Activated CD8-positive, alpha-beta T cell treated with anti-CD3 and anti-CD28 coated beads for 36 hours (primary cell): ENCODE data around the gene TBC1D16. TPM values are rescaled to one million over a fixed set of nuclear protein-coding genes. Genes with fewer than 3 reads are reported as not detected.

Experiments used
- ATAC-seq: fragments of 200-7000 bp; cut with Tn5 transposase; one replicate; pipeline ENCODE4 v1.10.0; 2021; ENCODE audit warnings: mild to moderate bottlenecking, moderate library complexity
- CTCF ChIA-PET: fragments of 350-600 bp; sonication (Branson Sonifier 250); formaldehyde crosslinking; loops from one replicate; lab custom pipeline; 2021; ENCODE audit warnings: antibody characterized with exemption; lab: Charles Lee
- POLR2A ChIA-PET: fragments of 350-600 bp; sonication (Branson Sonifier 250); formaldehyde crosslinking; loops from one replicate; lab custom pipeline; 2021; ENCODE audit warnings: antibody characterized with exemption; lab: Charles Lee
- DNase-seq: peaks from one replicate; pipeline ENCODE4 v3.0.0-alpha.2; 2020
- H3K27ac Mint-ChIP-seq: one replicate; pipeline ENCODE4 v1.8.0; 2021; ENCODE audit warnings: mild to moderate bottlenecking, mixed read lengths
- H3K27me3 Mint-ChIP-seq: one replicate; pipeline ENCODE4 v1.8.0; 2021; ENCODE audit warnings: mixed read lengths
- H3K36me3 Mint-ChIP-seq: one replicate; pipeline ENCODE4 v1.8.0; 2021; ENCODE audit warnings: low read depth, mixed read lengths
- H3K4me1 Mint-ChIP-seq: one replicate; pipeline ENCODE4 v1.8.0; 2021; ENCODE audit warnings: low read depth, mixed read lengths
- H3K4me3 Mint-ChIP-seq: one replicate; pipeline ENCODE4 v1.8.0; 2021; ENCODE audit warnings: mild to moderate bottlenecking, moderate library complexity, mixed read lengths
- H3K9me3 Mint-ChIP-seq: one replicate; pipeline ENCODE4 v1.8.0; 2021; ENCODE audit warnings: mixed read lengths
- intact Hi-C: fragments of 100-400 bp; cut with micrococcal nuclease; formaldehyde crosslinking; loops from one replicate; pipeline ENCODE4 v1.10.0; 2022
- total RNA-seq, 2 experiments: library from RNA; stranded (reverse); gene quantifications; one replicate each; pipeline ENCODE4 v1.2.3, GENCODE V29; 2021
- TF ChIP-seq, protein P1 (sequence below): fragments of 200-600 bp; IDR thresholded peaks from one replicate; pipeline ENCODE4 v1.8.0; 2022; ENCODE audit warnings: antibody characterized with exemption, mild to moderate bottlenecking

Gene TBC1D16
- total RNA-seq, 2 experiments from 2014 or later: 9.6 to 12.0 TPM

DNA sequence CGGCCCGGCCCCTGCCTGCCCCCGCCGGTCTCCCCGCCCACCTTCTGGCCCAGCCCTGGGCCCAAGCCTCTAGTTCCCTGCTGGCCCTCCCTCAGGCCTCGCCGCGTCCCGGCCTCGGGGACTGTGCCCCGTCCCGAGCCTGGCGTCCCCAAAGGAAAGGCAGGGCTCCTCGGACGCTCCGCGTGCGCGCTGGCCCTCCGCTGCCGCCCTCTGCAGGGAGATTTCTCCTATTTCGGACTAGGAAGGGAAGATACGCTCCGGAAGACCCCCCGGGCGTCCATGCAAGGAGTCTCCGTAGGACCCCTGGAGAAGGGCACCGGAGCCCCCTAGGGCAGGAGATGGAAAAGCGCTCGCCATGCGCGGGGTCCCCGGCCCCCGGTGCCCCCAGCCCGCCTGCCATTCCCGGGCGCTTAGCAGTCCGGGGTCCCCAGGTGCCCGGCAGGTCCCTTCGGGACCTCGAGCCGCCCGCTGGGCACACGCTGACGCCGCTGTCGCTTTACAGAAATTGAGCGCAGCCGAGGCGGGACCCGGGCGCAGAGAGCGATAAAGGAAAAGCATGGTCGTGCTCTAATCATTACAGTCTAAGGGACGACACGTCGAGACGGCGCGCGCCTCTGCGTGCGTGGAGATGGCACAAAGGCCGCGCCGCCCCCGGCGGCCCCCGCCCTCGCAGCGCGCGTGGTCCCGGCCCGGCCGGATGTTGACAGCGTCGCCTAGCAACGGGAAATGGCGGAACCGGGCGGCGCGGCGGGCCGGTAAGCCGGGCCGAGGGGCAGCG lies 454 bp upstream of the TBC1D16 start, which contains the start of gene CCDC40:
Gene CCDC40 (plus strand): TSS at position 706 of the 778 bp plus-strand sequence. CDS start 21 bp downstream, at position 727.
- intact Hi-C loops: no loop called here
- DNase-seq: peak; percentile 79
- peaks cover 10% of the 10 kb centered on the region for H3K4me1 Mint-ChIP-seq
- peaks cover 8% of the 10 kb centered on the region for H3K27me3 Mint-ChIP-seq
- ATAC-seq: peak; percentile 79
- TF ChIP-seq, protein P1, sequence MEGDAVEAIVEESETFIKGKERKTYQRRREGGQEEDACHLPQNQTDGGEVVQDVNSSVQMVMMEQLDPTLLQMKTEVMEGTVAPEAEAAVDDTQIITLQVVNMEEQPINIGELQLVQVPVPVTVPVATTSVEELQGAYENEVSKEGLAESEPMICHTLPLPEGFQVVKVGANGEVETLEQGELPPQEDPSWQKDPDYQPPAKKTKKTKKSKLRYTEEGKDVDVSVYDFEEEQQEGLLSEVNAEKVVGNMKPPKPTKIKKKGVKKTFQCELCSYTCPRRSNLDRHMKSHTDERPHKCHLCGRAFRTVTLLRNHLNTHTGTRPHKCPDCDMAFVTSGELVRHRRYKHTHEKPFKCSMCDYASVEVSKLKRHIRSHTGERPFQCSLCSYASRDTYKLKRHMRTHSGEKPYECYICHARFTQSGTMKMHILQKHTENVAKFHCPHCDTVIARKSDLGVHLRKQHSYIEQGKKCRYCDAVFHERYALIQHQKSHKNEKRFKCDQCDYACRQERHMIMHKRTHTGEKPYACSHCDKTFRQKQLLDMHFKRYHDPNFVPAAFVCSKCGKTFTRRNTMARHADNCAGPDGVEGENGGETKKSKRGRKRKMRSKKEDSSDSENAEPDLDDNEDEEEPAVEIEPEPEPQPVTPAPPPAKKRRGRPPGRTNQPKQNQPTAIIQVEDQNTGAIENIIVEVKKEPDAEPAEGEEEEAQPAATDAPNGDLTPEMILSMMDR: no peak
- ChIA-PET POLR2A (no interaction called here), CTCF (no interaction called here)
- H3K36me3 Mint-ChIP-seq: no peaks in the 10 kb centered on the region
- no peaks in the 10 kb centered on the region for H3K9me3 Mint-ChIP-seq
- peak within 1 kb of the TSS; percentile 79 for H3K4me3 Mint-ChIP-seq
- peak within 1 kb of the TSS; percentile 46 for H3K27ac Mint-ChIP-seq

DNA sequence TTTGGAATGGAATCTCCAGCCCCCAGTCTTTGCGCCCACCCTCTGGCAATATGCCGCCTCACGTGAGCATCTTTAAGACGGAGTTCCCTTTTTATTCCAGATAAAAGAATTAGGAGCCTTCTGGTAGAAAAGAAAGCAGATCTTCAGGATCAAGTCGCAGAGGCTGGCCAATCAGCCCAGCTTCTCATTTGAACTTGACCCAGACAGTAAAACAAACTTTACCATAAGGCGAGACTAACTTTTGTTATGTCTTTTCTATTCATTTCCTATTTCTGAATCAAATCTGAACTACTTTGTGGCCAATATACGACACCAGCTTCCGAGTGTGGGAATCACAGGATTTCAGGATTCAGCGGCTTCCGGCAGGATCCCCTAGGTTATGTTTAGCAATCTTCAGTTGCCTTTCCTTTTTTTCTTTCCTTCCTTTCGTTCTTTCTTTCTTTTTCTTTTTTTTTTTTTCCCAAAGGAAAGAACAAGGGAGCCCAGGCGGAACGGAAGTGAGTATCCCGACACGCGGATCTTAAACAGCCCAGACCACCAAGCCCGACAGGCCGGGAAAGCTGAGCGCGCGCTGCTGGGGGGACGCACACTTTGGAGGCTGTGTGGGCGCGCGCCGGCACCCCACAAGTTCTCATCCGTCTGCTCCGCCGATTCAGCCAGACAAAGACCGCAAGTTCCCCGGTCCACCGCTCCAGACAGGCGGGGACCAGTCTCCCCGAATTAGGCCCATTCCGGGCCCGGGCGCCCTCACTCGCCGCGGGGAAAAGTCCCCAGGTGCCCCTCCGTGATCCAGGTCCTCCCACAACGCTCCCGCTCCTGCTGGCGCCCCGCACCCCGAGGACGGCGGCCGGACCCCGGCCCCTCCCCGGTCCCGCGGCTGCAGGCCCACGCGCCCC lies 633 bp downstream of the TBC1D16 start:
- Mint-ChIP-seq H3K36me3 (no peaks in the 10 kb centered on the region), H3K4me3 (peak overlapping the region; percentile 83), H3K27me3 (peaks cover 8% of the 10 kb centered on the region), H3K27ac (peak overlapping the region; percentile 51), H3K9me3 (no peaks in the 10 kb centered on the region), H3K4me1 (peaks cover 10% of the 10 kb centered on the region)
- ATAC-seq (peak; percentile 37), DNase-seq (peak; percentile 66)
- TF ChIP-seq, protein P1: no peak
- ChIA-PET POLR2A (interaction anchor here (0.8 to 1.4 kb wide), 2 partner anchors 30 to 34 kb away, joined by 3 to 7 read pairs; no protein-coding TSS in a partner anchor), CTCF (interaction anchor here (1.3 to 2.3 kb wide), 3 partner anchors 27 to 67 kb away, joined by 3 to 13 read pairs (median 4); partner anchors contain the start of gene GAA)
- intact Hi-C loops: no loop called here

DNA sequence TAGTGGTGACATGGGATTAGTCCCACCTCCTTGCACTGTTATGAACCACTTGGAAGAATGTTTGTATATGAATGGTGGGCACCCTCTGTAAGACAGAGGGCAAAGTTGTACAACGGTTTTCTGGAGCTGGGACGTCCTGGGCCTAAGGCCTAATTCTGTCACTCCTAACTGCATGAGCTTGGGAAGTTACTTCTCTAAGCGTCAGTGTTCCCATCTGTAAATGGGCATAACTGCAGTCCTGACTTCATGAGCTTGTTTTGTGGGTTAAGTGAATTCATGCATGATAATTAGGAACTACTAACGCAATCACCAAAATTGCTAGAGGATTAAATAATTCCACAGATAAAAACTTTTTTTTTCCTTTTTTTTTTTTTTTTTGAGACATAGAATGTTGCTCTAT lies 1.8 kb downstream of the TBC1D16 start:
- no peak overlapping the region for H3K4me3 Mint-ChIP-seq
- peaks cover 10% of the 10 kb centered on the region for H3K4me1 Mint-ChIP-seq
- TF ChIP-seq, protein P1: no peak
- no peak overlapping the region for H3K27ac Mint-ChIP-seq
- intact Hi-C loops: no loop called here
- no peaks in the 10 kb centered on the region for H3K9me3 Mint-ChIP-seq
- ATAC-seq: no peak
- ChIA-PET POLR2A (interaction anchor here (1.4 kb wide), 1 partner anchor 28 kb away, joined by 7 read pairs; no protein-coding TSS in a partner anchor), CTCF (interaction anchor here (1.3 to 2.3 kb wide), 4 partner anchors 25 to 68 kb away, joined by 3 to 13 read pairs (median 6); partner anchors contain the start of gene GAA)
- DNase-seq: no peak
- peaks cover 8% of the 10 kb centered on the region for H3K27me3 Mint-ChIP-seq
- no peaks in the 10 kb centered on the region for H3K36me3 Mint-ChIP-seq

DNA sequence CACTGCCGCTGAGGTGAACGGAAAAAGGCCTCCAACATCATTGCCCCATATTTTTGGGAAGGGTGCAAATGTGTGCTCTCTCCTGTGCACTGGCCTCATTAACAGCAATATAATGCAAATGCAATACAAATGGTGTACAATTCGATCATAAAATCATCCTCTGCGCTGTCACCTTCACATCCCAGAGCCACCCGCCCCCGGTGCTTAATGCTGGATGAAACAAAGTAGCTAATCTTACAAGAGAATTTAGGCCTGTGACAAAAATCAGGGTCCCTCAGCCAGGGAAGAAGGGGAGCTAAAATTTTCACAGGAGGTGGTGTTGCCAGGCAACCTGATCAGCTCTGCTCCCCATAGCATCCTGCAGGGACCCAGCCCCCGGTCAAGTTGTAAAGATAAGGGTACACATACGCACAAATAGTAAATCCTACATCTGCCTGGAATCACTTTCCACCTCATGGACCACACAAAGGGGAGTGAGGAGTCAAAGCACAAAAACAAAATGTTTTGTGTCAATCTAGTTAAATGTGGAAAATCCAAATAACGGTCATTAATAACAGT lies 3.0 kb downstream of the TBC1D16 start:
- Mint-ChIP-seq H3K4me3 (no peak overlapping the region), H3K4me1 (peaks cover 10% of the 10 kb centered on the region), H3K36me3 (no peaks in the 10 kb centered on the region), H3K27ac (no peak overlapping the region), H3K27me3 (peaks cover 8% of the 10 kb centered on the region), H3K9me3 (no peaks in the 10 kb centered on the region)
- ChIA-PET CTCF (interaction anchor here (1.0 to 1.8 kb wide), 2 partner anchors 25 to 27 kb away, joined by 4 to 7 read pairs; no protein-coding TSS in a partner anchor), POLR2A (no interaction called here)
- no peak for ATAC-seq
- intact Hi-C loops: no loop called here
- TF ChIP-seq, protein P1: no peak
- no peak for DNase-seq
